Small intestine (tissue), 7 donors: ENCODE measurements around the gene MYOM3. TPM values are rescaled to one million over a fixed set of nuclear protein-coding genes. Genes with fewer than 3 reads are reported as not detected.

Experiments used
- DNase-seq, 2 donors: peaks; one replicate each; pipeline versions ENCODE4 v3.0.0 to v3.0.0-alpha.2; 2013
- FAIRE-seq: peaks from 2 replicates; lab custom pipeline; 2012; peaks lifted over from hg19 to GRCh38; lab: Jason Lieb, UNC
- H3K27ac ChIP-seq, 3 donors: one replicate each; pipeline ENCODE4 v1.5.1; 2013; ENCODE audit warnings: low read length in 2 of 3, mild to moderate bottlenecking in 2 of 3, control low read depth in 1 of 3, inconsistent platforms in 1 of 3, low read depth in 1 of 3, moderate library complexity in 1 of 3
- H3K27me3 ChIP-seq, 3 donors: one replicate each; pipeline ENCODE4 v1.6.1; 2013; ENCODE audit warnings: low read length in 3 of 3, inconsistent platforms in 1 of 3; ENCODE audit not compliant: control insufficient read depth in 3 of 3, insufficient read depth in 3 of 3
- H3K36me3 ChIP-seq, 3 donors: one replicate each; pipeline ENCODE4 v1.6.1; 2013; ENCODE audit warnings: low read length in 3 of 3, inconsistent platforms in 1 of 3, low read depth in 1 of 3, mild to moderate bottlenecking in 1 of 3, moderate library complexity in 1 of 3; ENCODE audit not compliant: control insufficient read depth in 3 of 3, insufficient read depth in 2 of 3
- H3K4me1 ChIP-seq, 3 donors: one replicate each; pipeline ENCODE4 v1.6.1; 2013; ENCODE audit warnings: low read length in 2 of 3, inconsistent platforms in 1 of 3, low read depth in 1 of 3, mild to moderate bottlenecking in 1 of 3, moderate library complexity in 1 of 3; ENCODE audit not compliant: control insufficient read depth in 3 of 3, insufficient read depth in 2 of 3
- H3K4me3 ChIP-seq, 3 donors: one replicate each; pipeline ENCODE4 v1.5.1; 2013; ENCODE audit warnings: low read length in 3 of 3, control low read depth in 1 of 3, inconsistent platforms in 1 of 3, low read depth in 1 of 3, mild to moderate bottlenecking in 1 of 3, moderate library complexity in 1 of 3
- H3K9me3 ChIP-seq, 2 donors: one replicate each; pipeline ENCODE4 v1.6.1; 2013; ENCODE audit warnings: low read depth in 1 of 2, low read length in 1 of 2; ENCODE audit not compliant: control insufficient read depth in 2 of 2, insufficient read depth in 1 of 2
- WGBS, 3 donors: extraction: QIAGEN DNeasy Blood & Tissue Kit; methylation state at CpG; one replicate each; pipeline ENCODE4 v1.1.7; 2013; 5-methylcytosine and 5-hydroxymethylcytosine counted together
- polyA plus RNA-seq, 4 donors: library from polyadenylated mRNA; stranded (reverse) in 3 of 4; unstranded in 1 of 4; fragments of 200-250 nt in 3 of 4; fragments of 120-200 nt in 1 of 4; gene quantifications; one replicate each; pipeline versions ENCODE4 v1.2.1 to v1.2.3, GENCODE V29; 2013
- donor health status: healthy with polysubstance abuse.
- donor health status: control.
- donor health status: control.
- donor health status: Bipolar disorder and iron deficiency.
- donor health status: healthy.

MYOM3 gene
- polyA plus RNA-seq, 4 donors, result 1.7 to 84.8 (median 5.7) TPM

DNA sequence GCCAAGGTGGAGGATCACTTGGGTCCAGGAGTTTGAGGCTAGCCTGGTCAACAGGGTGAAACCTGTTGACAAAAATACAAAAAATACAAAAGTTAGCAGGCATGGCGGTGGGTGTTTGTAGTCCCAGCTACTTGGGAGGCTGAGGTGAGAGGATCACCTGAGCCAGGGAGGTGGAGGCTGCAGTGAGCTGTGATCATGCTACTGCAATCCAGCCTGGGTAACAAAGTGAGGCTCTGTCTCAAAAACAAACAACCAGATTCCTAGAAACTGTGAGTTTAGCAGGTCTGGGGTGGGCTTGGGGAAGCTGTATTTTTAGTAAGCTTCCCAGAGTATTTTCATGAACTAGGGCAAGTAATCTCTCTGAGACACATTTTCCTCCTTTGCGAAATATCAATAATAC is 5.2 kb upstream of the MYOM3 start:
- Histone ChIP-seq H3K27me3 (peaks cover 0 to 5% (median 0%) of the 10 kb centered on the region in 3 donors), H3K4me1 (peaks cover 0 to 87% (median 13%) of the 10 kb centered on the region in 3 donors), H3K27ac (peak overlapping the region in 1 of 3 donors; percentile 94), H3K9me3 (no peaks in the 10 kb centered on the region), H3K4me3 (no peak overlapping the region), H3K36me3 (peaks cover 0 to 45% (median 2%) of the 10 kb centered on the region in 3 donors)
- no peak for DNase-seq
- no peak for FAIRE-seq
- WGBS, 3 donors, result 86 to 98% (median 94%) methylated on average over 2 of the region's 2 CpGs

DNA sequence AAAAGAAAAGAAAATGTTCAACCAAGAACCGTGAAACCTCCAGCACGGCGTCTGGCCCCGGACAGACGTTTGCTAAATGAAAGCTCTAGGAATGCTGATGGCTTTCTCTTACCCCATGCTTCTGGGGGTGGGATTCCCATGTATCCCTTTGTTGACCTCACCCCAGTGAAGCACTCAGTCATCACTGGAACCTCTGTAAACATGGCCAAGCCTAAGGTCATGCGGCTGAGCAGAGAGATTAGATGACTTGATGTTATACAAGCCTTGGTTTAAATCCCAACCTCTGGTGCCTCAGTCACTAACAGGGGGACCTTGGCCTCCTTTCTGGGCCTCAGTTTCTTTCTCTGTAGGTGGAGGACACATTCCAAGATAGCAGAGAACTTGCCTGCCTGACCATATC is 2.8 kb upstream of the MYOM3 start:
- no peak for DNase-seq
- Histone ChIP-seq H3K27ac (no peak overlapping the region), H3K27me3 (peaks cover 0 to 6% (median 0%) of the 10 kb centered on the region in 3 donors), H3K4me1 (peaks cover 0 to 86% (median 11%) of the 10 kb centered on the region in 3 donors), H3K9me3 (no peaks in the 10 kb centered on the region), H3K4me3 (no peak overlapping the region), H3K36me3 (peaks cover 0 to 25% (median 0%) of the 10 kb centered on the region in 3 donors)
- FAIRE-seq, result no peak
- WGBS, 3 donors, result 84 to 89% (median 88%) methylated on average over 6 of the region's 6 CpGs

DNA sequence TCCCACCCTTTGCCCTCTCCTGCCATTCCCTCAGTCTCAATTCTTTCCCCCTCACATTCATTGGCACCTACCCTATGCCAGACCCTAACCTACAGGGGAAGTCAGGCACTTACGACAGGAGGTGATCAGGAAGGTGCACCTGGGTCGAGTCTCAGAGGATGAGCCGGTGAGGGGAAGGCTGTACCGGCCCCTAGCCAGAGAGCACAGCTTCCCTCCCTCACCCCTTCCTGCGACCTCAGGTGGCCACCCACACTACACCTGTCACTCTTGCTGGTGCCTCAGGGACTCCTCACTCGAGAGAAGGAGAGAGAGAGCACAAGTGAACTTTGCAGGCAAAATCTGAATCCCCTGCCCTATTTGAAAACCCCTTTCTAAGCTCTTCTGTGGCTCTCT is 1.7 kb upstream of the MYOM3 start:
- FAIRE-seq (no peak), DNase-seq (peak in 1 of 2 donors; percentile 32)
- Histone ChIP-seq H3K36me3 (peaks cover 0 to 15% (median 0%) of the 10 kb centered on the region in 3 donors), H3K4me1 (peaks cover 0 to 86% (median 3%) of the 10 kb centered on the region in 3 donors), H3K4me3 (no peak overlapping the region), H3K27ac (no peak overlapping the region), H3K9me3 (no peaks in the 10 kb centered on the region), H3K27me3 (peaks cover 0 to 6% (median 0%) of the 10 kb centered on the region in 3 donors)
- 26 to 64% (median 42%) methylated on average over 5 to 6 of the region's 6 CpGs for WGBS, 3 donors

DNA sequence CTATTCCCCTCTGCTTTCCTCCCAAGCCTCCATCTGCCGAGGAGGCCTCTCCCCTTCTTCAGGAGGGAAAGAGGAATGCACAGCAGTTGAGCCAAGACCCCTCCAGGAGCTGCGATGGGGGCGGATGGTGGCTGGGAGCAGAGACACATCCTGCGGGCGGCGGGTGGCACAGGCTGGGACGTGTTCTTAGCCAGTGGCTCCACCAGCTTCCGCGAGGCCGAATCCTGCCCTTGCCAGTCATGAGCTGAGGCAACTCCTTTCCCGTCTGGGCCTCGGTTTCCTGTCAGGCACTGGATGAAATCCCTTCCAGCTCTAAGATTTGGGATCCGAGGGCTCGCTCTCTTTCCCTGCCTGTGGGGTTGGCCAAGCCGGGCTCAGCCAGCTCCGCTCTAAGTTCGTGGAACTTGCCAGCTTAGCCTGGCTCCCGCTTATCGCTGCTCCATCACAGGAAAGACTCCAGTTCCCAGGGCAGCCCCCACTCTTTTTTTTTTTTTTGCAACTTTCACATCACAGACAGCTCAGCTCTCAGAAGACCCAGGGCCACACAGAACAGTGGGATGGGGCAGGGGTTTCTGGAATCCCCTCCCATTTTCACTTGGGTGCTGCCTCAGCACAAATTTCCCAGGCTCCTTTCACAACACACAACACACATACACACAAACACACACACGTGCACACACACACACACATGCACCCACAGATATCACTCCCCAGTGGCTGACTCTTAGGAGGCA is 506 bp downstream of the MYOM3 start:
- H3K4me1 ChIP-seq, result peaks cover 0 to 71% (median 0%) of the 10 kb centered on the region in 3 donors
- H3K27me3 ChIP-seq, result peaks cover 0 to 6% (median 0%) of the 10 kb centered on the region in 3 donors
- no peak for FAIRE-seq
- 83 to 94% (median 90%) methylated on average over 19 to 20 of the region's 20 CpGs for WGBS, 3 donors
- peak overlapping the region in 1 of 3 donors; percentile 78 for H3K27ac ChIP-seq
- DNase-seq, result no peak
- peaks cover 0 to 12% (median 0%) of the 10 kb centered on the region in 3 donors for H3K36me3 ChIP-seq
- H3K9me3 ChIP-seq, result no peaks in the 10 kb centered on the region
- H3K4me3 ChIP-seq, result peak overlapping the region in 1 of 3 donors; percentile 35

DNA sequence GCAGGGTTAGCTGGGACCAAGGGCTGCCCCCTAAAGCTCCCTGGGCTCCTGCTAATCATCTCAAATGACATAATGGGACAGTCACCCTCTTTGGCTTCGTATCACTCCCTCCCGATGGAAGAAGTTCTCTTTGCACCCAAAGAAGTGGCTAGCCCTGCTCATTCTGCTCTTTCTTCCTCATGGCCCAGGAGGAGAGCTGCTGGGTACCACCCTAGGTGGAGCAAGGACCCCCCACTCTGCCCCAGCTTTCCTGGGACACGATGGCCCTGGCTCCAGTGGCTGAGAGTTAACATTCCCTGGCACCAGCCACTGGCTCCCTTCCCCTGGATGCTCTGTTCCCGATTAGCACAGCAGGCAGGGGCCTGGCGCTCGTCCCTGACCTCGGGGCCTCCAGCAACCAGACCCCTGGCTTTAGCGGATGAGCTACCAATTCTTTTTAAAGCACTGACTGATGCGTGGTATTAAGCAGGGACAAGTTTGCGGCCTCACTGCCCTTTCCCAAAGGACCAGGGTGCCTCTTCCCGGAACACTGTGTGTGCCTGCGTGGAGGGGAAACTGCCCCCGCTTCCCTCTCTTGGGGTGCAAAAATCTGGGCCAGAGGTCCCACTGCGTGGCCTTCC is 1.2 kb downstream of the MYOM3 start:
- WGBS, 3 donors, result 74 to 89% (median 85%) methylated on average over 12 to 14 of the region's 14 CpGs
- Histone ChIP-seq H3K36me3 (peaks cover 0 to 12% (median 0%) of the 10 kb centered on the region in 3 donors), H3K27ac (no peak overlapping the region), H3K9me3 (no peaks in the 10 kb centered on the region), H3K27me3 (peaks cover 0 to 6% (median 0%) of the 10 kb centered on the region in 3 donors), H3K4me3 (no peak overlapping the region), H3K4me1 (peaks cover 0 to 70% (median 0%) of the 10 kb centered on the region in 3 donors)
- no peak for FAIRE-seq
- DNase-seq, result no peak

DNA sequence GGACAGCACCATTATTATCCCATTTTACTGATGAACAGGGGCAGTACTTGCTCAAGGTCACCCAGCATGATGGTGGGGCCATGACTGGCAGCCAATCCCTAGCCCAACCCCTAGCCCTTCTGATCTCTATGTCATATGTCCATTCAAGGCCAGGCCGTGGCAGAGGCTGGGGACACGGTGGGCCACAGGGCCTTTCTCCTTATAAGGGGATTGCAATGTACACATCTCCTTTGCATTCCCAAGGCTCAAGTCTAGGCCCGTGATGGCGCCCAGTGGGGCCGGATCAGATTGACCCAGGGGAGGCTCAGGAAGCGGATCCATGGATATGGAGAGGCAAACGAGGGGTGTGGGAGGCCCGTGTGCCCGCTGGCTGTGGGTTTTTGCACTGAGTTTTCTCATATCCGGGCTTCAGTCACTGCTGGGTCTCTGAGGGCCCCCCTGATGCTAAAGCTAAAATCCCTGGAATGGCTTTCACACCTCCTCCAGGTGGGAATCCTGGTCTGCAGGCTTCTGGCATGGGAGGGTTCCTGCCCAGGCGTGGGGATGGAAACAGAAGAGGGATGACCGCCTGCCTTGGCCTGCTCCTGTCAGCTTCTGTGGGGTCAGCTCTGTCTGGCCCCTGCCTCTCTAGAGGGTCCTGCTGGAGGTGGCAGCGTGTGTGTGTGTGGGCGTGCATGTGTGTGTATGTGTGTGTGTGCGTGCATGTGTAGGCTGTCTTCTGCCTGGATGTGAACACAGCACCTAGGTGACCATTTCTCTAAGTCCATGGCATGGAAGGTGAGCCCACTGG is 2.1 kb downstream of the MYOM3 start:
- Histone ChIP-seq H3K9me3 (no peaks in the 10 kb centered on the region), H3K4me1 (peaks cover 0 to 76% (median 0%) of the 10 kb centered on the region in 3 donors), H3K27me3 (peaks cover 0 to 6% (median 0%) of the 10 kb centered on the region in 3 donors), H3K36me3 (peaks cover 0 to 20% (median 0%) of the 10 kb centered on the region in 3 donors), H3K4me3 (no peak overlapping the region), H3K27ac (peak overlapping the region in 1 of 3 donors; percentile 99)
- no peak for DNase-seq
- WGBS, 3 donors, result 85 to 90% (median 89%) methylated on average over 14 to 15 of the region's 15 CpGs
- FAIRE-seq, result no peak

DNA sequence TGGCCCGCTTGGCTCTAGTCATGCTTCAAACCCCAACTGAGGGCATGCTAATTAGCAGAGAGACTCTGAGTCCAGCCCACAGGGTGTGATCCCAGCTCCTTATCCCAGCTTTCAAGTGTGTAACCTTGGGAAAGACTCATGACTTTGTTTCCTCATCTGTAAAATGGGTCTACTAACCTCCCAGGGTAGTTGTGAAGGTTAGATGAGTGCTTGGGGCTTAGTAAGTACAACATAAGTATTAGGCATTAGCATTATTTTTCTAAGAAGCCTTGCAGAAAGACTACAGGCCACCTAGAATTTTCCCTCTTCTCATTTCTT is 2.8 kb downstream of the MYOM3 start:
- 8 to 39% (median 31%) methylated on average over 1 of the region's 1 CpG for WGBS, 3 donors
- Histone ChIP-seq H3K4me1 (peaks cover 0 to 79% (median 0%) of the 10 kb centered on the region in 3 donors), H3K9me3 (no peaks in the 10 kb centered on the region), H3K4me3 (no peak overlapping the region), H3K27ac (peak overlapping the region; percentile 64 to 99 (median 66)), H3K36me3 (peaks cover 0 to 28% (median 0%) of the 10 kb centered on the region in 3 donors), H3K27me3 (peaks cover 0 to 6% (median 0%) of the 10 kb centered on the region in 3 donors)
- no peak for FAIRE-seq
- no peak for DNase-seq
